HEK293T (cell line): ENCODE measurements around the gene VTN.
A peak's percentile ranks its signal among the peaks of the same experiment; 100 is the strongest.
"Not testable (repeated sequence)": the region's sequence is repeated elsewhere in the genome, so short reads cannot be mapped to it uniquely, and the experiment has no call there.

Source experiments
- CTCF ChIA-PET: fragments of 350-600 bp; formaldehyde crosslinking; extraction: SDS; loops from one replicate; lab custom pipeline; 2021; ENCODE audit warnings: antibody characterized with exemption, inconsistent platforms; lab: Yijun Ruan, JAX
- POLR2A ChIA-PET: fragments of 350-600 bp; formaldehyde crosslinking; extraction: SDS; loops from one replicate; lab custom pipeline; 2020; ENCODE audit warnings: antibody characterized with exemption, inconsistent platforms; lab: Yijun Ruan, JAX
- DNase-seq: peaks from one replicate; pipeline ENCODE4 v3.0.0; 2012; ENCODE audit warnings: mixed read lengths; ENCODE audit errors: extremely low spot score
- ARNT ChIP-seq: fragments of 450-650 bp; IDR thresholded peaks from 2 replicates; pipeline ENCODE4 v1.6.1; 2017; ENCODE audit warnings: mild to moderate bottlenecking
- BHLHE40 ChIP-seq: fragments of 450-650 bp; IDR thresholded peaks from 2 replicates; pipeline ENCODE4 v1.6.1; 2016; ENCODE audit warnings: mild to moderate bottlenecking, moderate library complexity, borderline replicate concordance
- CTBP1 ChIP-seq: fragments of 450-650 bp; IDR thresholded peaks from 2 replicates; pipeline ENCODE4 v1.6.1; 2016; ENCODE audit warnings: borderline replicate concordance
- ELF4 ChIP-seq: fragments of 450-650 bp; IDR thresholded peaks from 2 replicates; pipeline ENCODE4 v1.6.1; 2017; ENCODE audit warnings: antibody characterized with exemption
- FOXA1 ChIP-seq: fragments of 450-650 bp; IDR thresholded peaks from 2 replicates; pipeline ENCODE4 v1.6.1; 2016; ENCODE audit warnings: mild to moderate bottlenecking
- FOXK2 ChIP-seq: fragments of 450-650 bp; IDR thresholded peaks from 2 replicates; pipeline ENCODE4 v1.6.1; 2016; ENCODE audit warnings: mild to moderate bottlenecking
- FOXM1 ChIP-seq: fragments of 450-650 bp; IDR thresholded peaks from 2 replicates; pipeline ENCODE4 v1.6.1; 2017; ENCODE audit warnings: mild to moderate bottlenecking, borderline replicate concordance
- HDGF ChIP-seq: fragments of 450-650 bp; IDR thresholded peaks from 2 replicates; pipeline ENCODE4 v1.6.1; 2017; ENCODE audit warnings: antibody characterized with exemption, borderline replicate concordance
- L3MBTL2 ChIP-seq: fragments of 450-650 bp; conservative IDR thresholded peaks from 2 replicates; pipeline ENCODE4 v1.6.1; 2016; ENCODE audit warnings: mild to moderate bottlenecking
- LEF1 ChIP-seq: fragments of 450-650 bp; IDR thresholded peaks from 2 replicates; pipeline ENCODE4 v1.6.1; 2017; ENCODE audit warnings: mild to moderate bottlenecking, borderline replicate concordance
- NFRKB ChIP-seq: fragments of 450-650 bp; IDR thresholded peaks from 2 replicates; pipeline ENCODE4 v1.6.1; 2016; ENCODE audit warnings: mild to moderate bottlenecking, moderate library complexity
- PKNOX1 ChIP-seq: fragments of 450-650 bp; IDR thresholded peaks from 2 replicates; pipeline ENCODE4 v1.6.1; 2016
- SP1 ChIP-seq: fragments of 450-650 bp; IDR thresholded peaks from 2 replicates; pipeline ENCODE4 v1.6.1; 2017
- SUZ12 ChIP-seq: fragments of 450-650 bp; IDR thresholded peaks from 2 replicates; pipeline ENCODE4 v1.6.1; 2016; ENCODE audit warnings: mild to moderate bottlenecking
- TARDBP ChIP-seq: fragments of 450-650 bp; IDR thresholded peaks from 2 replicates; pipeline ENCODE4 v1.6.1; 2016
- ZNF384 ChIP-seq: fragments of 450-650 bp; IDR thresholded peaks from 2 replicates; pipeline ENCODE4 v1.6.1; 2016

Gene VTN

GRCh38 chr17:28339431-28339830 lies 30.7 kb downstream of the VTN start:
- CTCF ChIA-PET, result no interaction called here

GRCh38 chr17:28338769-28339212 lies 31.3 kb downstream of the VTN start:
- CTCF ChIA-PET, result interaction anchor here (0.6 kb wide), 1 partner anchor 130 kb away, joined by 4 read pairs; no protein-coding TSS in a partner anchor
- POLR2A ChIA-PET, result interaction anchor here (1.0 kb wide), 1 partner anchor 9 kb away, joined by 4 read pairs; no protein-coding TSS in a partner anchor
- DNase-seq, result not testable (repeated sequence)

More at GRCh38 chr17:28339431-28339830, 30.7 kb downstream of the VTN start:
- DNase-seq, result no peak
- no peak for TF ChIP-seq FOXM1
- no peak for TF ChIP-seq SP1
- TF ChIP-seq FOXK2, result no peak
- TF ChIP-seq TARDBP, result no peak
- TF ChIP-seq CTBP1, result no peak
- no peak for TF ChIP-seq LEF1
- TF ChIP-seq SUZ12, result no peak
- TF ChIP-seq HDGF, result no peak
- TF ChIP-seq NFRKB, result no peak
- no peak for TF ChIP-seq FOXA1
- TF ChIP-seq ZNF384, result no peak
- no peak for TF ChIP-seq ARNT
- POLR2A ChIA-PET, result interaction anchor here (1.0 kb wide), 1 partner anchor 8 kb away, joined by 4 read pairs; no protein-coding TSS in a partner anchor

- DNase-seq, result no peak
- CTCF ChIA-PET, result interaction anchor here (0.6 kb wide), 1 partner anchor 130 kb away, joined by 4 read pairs; no protein-coding TSS in a partner anchor
- POLR2A ChIA-PET, result interaction anchor here (0.8 kb wide), 1 partner anchor 108 kb away, joined by 3 read pairs; no protein-coding TSS in a partner anchor
- no peak for TF ChIP-seq L3MBTL2
- no peak for TF ChIP-seq FOXK2
- TF ChIP-seq ELF4, result no peak
- no peak for TF ChIP-seq PKNOX1
- TF ChIP-seq TARDBP, result no peak
- TF ChIP-seq BHLHE40, result no peak
- TF ChIP-seq ZNF384, result no peak
- no peak for TF ChIP-seq HDGF
- no peak for TF ChIP-seq ARNT
Observed at GRCh38 chr17:28338056-28338768, 31.9 kb downstream of the VTN start.

DNA sequence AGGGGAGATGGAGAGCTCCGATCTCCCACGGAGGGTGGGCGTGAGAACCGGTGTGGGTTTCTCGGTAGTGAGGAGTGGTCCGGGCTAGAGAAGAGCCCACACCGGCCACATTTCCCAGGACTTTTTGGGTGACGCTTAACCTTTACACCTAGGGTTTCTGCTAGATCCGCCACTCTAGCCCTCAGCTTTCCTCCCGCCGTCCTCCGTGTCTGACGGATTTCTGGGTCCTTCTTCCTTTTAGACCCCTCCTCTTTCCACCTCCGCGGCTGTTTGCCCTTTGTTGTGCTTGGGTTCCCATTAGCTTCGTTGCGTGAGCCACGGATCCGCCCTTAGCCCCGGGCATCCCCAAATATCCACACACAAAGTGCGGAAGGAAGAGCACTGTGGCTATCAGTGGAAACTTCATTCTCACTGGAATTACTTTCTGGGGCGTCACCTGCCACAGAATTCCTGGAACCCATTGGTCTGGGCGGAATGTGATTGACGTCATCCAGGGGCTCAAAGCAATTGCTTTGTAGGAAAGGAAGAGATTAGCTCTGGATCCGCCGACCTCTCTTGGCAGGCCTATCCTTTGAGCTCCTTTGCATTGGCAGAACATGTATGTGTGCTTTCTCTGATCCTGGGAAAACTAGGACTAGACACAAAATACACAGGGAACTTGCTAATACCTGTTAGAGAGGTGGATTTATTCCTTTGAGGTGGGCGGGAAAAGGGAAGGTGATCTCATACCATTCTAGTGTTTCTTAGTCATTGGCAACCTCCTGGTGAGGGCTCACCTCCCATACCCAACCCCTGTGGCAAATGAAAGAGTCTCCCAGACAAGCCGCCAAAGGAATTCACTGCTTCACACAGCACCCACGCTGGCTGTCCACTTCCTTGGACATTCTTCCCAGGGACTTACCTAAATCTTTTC lies 33.9 kb downstream of the VTN start:
- ChIA-PET POLR2A (interaction anchor here (0.6 to 3.1 kb wide), 34 partner anchors 8 to 1124 kb away, joined by 3 to 59 read pairs (median 4); partner anchors contain the start of genes PIGS, POLDIP2, SARM1 and SEBOX), CTCF (interaction anchor here (0.8 to 1.9 kb wide), 6 partner anchors 10 to 87 kb away, joined by 3 to 10 read pairs (median 4); no protein-coding TSS in a partner anchor)
- TF ChIP-seq PKNOX1, result peak; percentile 57
- no peak for TF ChIP-seq ZNF384
- DNase-seq, result peak; percentile 28

DNA sequence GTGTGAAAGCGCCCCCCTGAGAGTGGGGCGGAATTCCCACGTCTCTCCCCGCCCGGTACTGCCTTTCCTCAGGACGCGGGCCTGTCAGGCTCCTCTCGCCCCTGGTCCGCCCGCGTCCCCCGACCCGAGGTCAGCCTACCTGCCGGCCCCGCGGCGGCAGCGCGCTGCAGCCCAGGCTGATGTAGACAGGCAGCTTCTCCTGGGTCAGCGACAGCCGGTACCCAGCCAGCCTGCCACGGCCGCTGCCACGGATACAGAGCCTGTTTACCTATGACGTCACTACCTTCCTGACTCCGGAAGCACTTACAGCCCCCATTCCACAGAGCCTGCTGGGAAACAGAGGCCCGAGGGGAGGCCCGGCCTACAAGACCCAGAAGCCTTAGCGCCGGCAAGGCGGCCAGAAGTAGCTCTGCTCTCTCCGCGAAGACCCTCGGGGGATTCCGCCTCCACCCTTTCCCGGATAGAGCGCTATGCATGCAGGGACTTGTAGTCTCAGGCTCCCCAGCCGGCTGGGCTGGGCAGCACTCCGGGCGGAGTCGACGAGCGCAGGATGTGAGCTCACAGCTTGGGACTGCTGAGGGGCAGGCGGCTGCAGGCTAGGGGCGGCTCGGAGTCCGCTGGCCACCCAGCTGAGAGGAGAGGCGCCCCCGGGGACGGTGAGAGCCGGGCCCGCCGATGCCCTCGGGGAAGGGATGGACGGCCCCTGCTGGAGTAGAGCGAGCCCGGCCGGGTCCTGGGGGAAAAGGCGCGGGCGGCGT lies 34.7 kb downstream of the VTN start, which contains the start of the genes IFT20 and TNFAIP1:
Gene IFT20, minus strand, starts transcription at position 272 of the 758 bp plus-strand sequence. CDS start 3,487 bp downstream, outside the sequence.
Gene TNFAIP1, plus strand, starts transcription at position 561 of the 758 bp plus-strand sequence. CDS start 3,761 bp downstream, outside the sequence.
- ChIA-PET POLR2A (interaction anchor here (0.6 to 3.1 kb wide), 36 partner anchors 9 to 617 kb away, joined by 3 to 59 read pairs (median 4); partner anchors contain the start of genes PIGS, POLDIP2, SARM1 and SEBOX), CTCF (interaction anchor here (0.8 to 1.9 kb wide), 6 partner anchors 10 to 87 kb away, joined by 3 to 10 read pairs (median 4); no protein-coding TSS in a partner anchor)
- DNase-seq, result peak; percentile 88
- TF ChIP-seq LEF1 (no peak), SUZ12 (no peak; the same call in none of the 2 replicates), TARDBP (peak; percentile 47; the same call in 1 of the 2 replicates), ELF4 (peak; percentile 82), CTBP1 (no peak), FOXK2 (peak; percentile 96), PKNOX1 (0 out of 2 replicates have a peak, but pooled peaks have one; percentile 2)
